ENCODE measurements around the gene ITPKC. TPM values are rescaled to one million over a fixed set of nuclear protein-coding genes. Genes with fewer than 3 reads are reported as not detected.

The ITPKC gene
- total and polyA plus RNA-seq, 9 of the 15 experiments (the other 6 are each of a cell fraction or from before 2014, with no cell fraction given), result 0.08 to 9.3 (median 5.8) TPM

GRCh38 chr19:40667602-40668001 lies 49.3 kb upstream of the ITPKC start:
- no TSS peak for BruUV-seq (replicated peaks)
- Histone ChIP-seq H2AFZ (ENCODE audit: low read depth, low read length) (no peak overlapping the region), H3K4me1 (replicated peaks in 1 of 2; ENCODE audit: control insufficient read depth in 2 of 2, insufficient read depth in 2 of 2, low read length in 2 of 2) (peaks cover 39 to 51% of the 10 kb centered on the region in 2 experiments), H4K20me1 (replicated peaks; ENCODE audit: control insufficient read depth, insufficient read depth, low read length) (no peaks in the 10 kb centered on the region), H3K9ac (ENCODE audit: insufficient read depth in 1 of 2, low read depth in 2 of 2, low read length in 2 of 2) (no peak overlapping the region), H3K27me3 (ENCODE audit: control insufficient read depth in 2 of 2, insufficient read depth in 2 of 2, low read length in 2 of 2) (no peaks in the 10 kb centered on the region), H3K27ac (ENCODE audit: extremely low read depth, low read depth, low read length) (no peak overlapping the region; the same call in 2 of the 3 replicates), H3K36me3 (ENCODE audit: control insufficient read depth, insufficient read depth, low read length) (peaks cover 59% of the 10 kb centered on the region), H3K9me3 (replicated peaks; ENCODE audit: control insufficient read depth, insufficient read depth, low read depth, low read length) (peaks cover 17% of the 10 kb centered on the region), H3K4me3 (no peak overlapping the region), H3K4me2 (ENCODE audit: insufficient read depth, low read length) (no peak overlapping the region), H3K9me1 (ENCODE audit: control insufficient read depth, insufficient read depth, low read length) (no peaks in the 10 kb centered on the region), H3K79me2 (ENCODE audit: control insufficient read depth, insufficient read depth, low read length) (no peaks in the 10 kb centered on the region; the same call in 2 of the 3 replicates)
- no peak for DNase-seq (ENCODE audit: extremely low read depth in 1 of 4, low spot score in 3 of 4)
- TF ChIP-seq PCBP1 (IDR thresholded peaks at IDR 0.05; ENCODE audit: low read depth, low read length, poor library complexity, severe bottlenecking) (peak; percentile 49), STAT5A (IDR thresholded peaks at IDR 0.05; ENCODE audit: borderline replicate concordance, low read length) (no peak), ZNF507 (tag; conservative IDR thresholded peaks at IDR 0.05) (no peak), SLC30A9 (CRISPR knock-in tag; IDR thresholded peaks at IDR 0.05) (no peak), NFYB (IDR thresholded peaks at IDR 0.05; ENCODE audit: extremely low read depth, insufficient read length) (no peak), HNRNPL (IDR thresholded peaks at IDR 0.05; ENCODE audit: low read depth, low read length) (peak; percentile 87), TCF15 (CRISPR knock-in tag; IDR thresholded peaks at IDR 0.05) (no peak)
- ChIA-PET POLR2A (no interaction called here), CTCF (ENCODE audit: low intra/inter-chr PET ratio) (no interaction called here)
- ATAC-seq, result no peak
- FAIRE-seq, result no peak
- intact Hi-C loops (cut with micrococcal nuclease), result loop anchor here (2.0 kb wide), 1 partner anchor 23 kb away; the partner anchor contains the start of gene NUMBL
- in situ Hi-C loops (cut with MboI), result no loop called here
- WGBS (ENCODE audit: insufficient coverage, low coverage, missing lambda C conversion rate), result 100% methylated on average over 11 of the region's 14 CpGs
